Calu3 (cell line): ENCODE results near the gene COMT. TPM values are rescaled to one million over a fixed set of nuclear protein-coding genes. Genes with fewer than 3 reads are reported as not detected.

ENCODE experiments used
- BruUV-seq: library from RNA; stranded (reverse); fragments of 400-500 nt; replicated peaks from 2 replicates; lab custom pipeline; 2021; lab: Mats Ljungman, UMichigan
- CTCF ChIA-PET: fragments of 300-600 bp; sonication (Branson Sonifier 250); formaldehyde crosslinking; loops from one replicate; lab custom pipeline; 2022; ENCODE audit warnings: antibody characterized with exemption; lab: Charles Lee
- DNase-seq: peaks from one replicate; pipeline ENCODE4 v3.0.0; 2022
- H3K27ac Mint-ChIP-seq: one replicate; pipeline ENCODE4 v1.8.0; 2022; ENCODE audit warnings: mixed read lengths; ENCODE audit not compliant: unreplicated experiment
- H3K27me3 Mint-ChIP-seq: one replicate; pipeline ENCODE4 v1.8.0; 2022; ENCODE audit warnings: mixed read lengths; ENCODE audit not compliant: unreplicated experiment
- H3K36me3 Mint-ChIP-seq: one replicate; pipeline ENCODE4 v1.8.0; 2022; ENCODE audit warnings: mild to moderate bottlenecking, moderate library complexity, mixed read lengths; ENCODE audit not compliant: insufficient read depth, unreplicated experiment
- H3K4me1 Mint-ChIP-seq: one replicate; pipeline ENCODE4 v1.8.0; 2022; ENCODE audit warnings: mild to moderate bottlenecking, low read depth, mixed read lengths; ENCODE audit not compliant: unreplicated experiment
- H3K4me3 Mint-ChIP-seq: one replicate; pipeline ENCODE4 v1.8.0; 2022; ENCODE audit warnings: mild to moderate bottlenecking, low read depth, moderate library complexity, mixed read lengths; ENCODE audit not compliant: unreplicated experiment
- H3K9me3 Mint-ChIP-seq: one replicate; pipeline ENCODE4 v1.8.0; 2022; ENCODE audit warnings: low read depth, mixed read lengths; ENCODE audit not compliant: unreplicated experiment
- intact Hi-C: fragments of 100-400 bp; cut with micrococcal nuclease; formaldehyde crosslinking; loops from one replicate; pipeline ENCODE4 v1.10.0; 2022; ENCODE audit not compliant: unreplicated experiment
- total RNA-seq: library from RNA; stranded (reverse); gene quantifications from 2 replicates; pipeline ENCODE4 v1.2.3, GENCODE V29; 2022
- TF ChIP-seq, protein P1 (sequence below): fragments of 200-600 bp; IDR thresholded peaks from one replicate; pipeline ENCODE4 v1.8.0; 2022; ENCODE audit warnings: antibody characterized with exemption; ENCODE audit not compliant: unreplicated experiment

COMT gene
- total RNA-seq, 1 experiment from 2014 or later = 170 TPM

DNA sequence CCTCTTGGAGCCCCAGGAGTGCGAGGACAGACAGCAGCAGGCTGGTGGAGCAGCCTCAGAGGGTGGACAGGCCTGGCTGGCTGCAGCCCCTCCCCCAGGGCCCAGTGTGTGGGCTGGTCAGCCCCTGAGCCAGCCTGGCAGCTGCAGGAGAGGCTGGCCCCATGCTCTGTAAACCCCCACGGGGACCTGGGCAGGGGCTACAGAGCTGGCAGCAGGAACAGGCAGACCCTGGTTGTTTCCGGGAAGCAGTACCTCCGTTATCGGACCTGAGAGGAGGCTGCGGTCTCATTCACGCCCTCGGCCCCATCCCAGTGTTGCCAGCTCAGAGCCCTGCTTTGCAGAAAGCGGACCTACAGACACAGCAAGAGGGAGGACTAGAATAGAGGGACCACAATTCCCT is 38.5 kb upstream of the COMT start:
- DNase-seq = no peak
- intact Hi-C loops = no loop called here
- Mint-ChIP-seq H3K4me1 (no peaks in the 10 kb centered on the region), H3K9me3 (no peaks in the 10 kb centered on the region), H3K27me3 (no peaks in the 10 kb centered on the region), H3K4me3 (no peak overlapping the region), H3K36me3 (no peaks in the 10 kb centered on the region), H3K27ac (no peak overlapping the region)
- BruUV-seq = no TSS peak
- CTCF ChIA-PET = no interaction called here
- TF ChIP-seq, protein P1, sequence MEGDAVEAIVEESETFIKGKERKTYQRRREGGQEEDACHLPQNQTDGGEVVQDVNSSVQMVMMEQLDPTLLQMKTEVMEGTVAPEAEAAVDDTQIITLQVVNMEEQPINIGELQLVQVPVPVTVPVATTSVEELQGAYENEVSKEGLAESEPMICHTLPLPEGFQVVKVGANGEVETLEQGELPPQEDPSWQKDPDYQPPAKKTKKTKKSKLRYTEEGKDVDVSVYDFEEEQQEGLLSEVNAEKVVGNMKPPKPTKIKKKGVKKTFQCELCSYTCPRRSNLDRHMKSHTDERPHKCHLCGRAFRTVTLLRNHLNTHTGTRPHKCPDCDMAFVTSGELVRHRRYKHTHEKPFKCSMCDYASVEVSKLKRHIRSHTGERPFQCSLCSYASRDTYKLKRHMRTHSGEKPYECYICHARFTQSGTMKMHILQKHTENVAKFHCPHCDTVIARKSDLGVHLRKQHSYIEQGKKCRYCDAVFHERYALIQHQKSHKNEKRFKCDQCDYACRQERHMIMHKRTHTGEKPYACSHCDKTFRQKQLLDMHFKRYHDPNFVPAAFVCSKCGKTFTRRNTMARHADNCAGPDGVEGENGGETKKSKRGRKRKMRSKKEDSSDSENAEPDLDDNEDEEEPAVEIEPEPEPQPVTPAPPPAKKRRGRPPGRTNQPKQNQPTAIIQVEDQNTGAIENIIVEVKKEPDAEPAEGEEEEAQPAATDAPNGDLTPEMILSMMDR = no peak

DNA sequence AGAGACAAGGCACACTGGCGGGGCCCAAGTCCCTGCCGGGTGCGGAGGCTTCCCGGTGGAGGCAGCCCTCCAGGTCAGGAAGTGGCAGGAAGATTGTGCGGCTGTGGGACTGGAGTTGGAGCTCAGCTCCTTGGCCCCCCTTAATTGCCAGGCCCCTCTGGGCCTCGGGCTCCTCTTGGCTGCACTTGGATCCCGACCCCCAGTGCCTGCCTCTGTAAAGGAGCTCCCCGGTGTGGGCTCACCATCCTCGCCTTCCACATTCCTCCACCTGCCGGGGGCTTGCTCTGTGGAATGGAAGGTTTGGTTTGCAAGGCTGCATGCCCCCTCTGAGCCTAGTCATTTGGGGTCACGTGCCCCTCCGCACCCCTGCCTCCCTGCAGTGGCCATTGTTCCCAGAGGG is 38.1 kb upstream of the COMT start:
- H3K4me1 Mint-ChIP-seq = no peaks in the 10 kb centered on the region
- no peak overlapping the region for H3K4me3 Mint-ChIP-seq
- H3K36me3 Mint-ChIP-seq = no peaks in the 10 kb centered on the region
- intact Hi-C loops = no loop called here
- H3K9me3 Mint-ChIP-seq = no peaks in the 10 kb centered on the region
- no peaks in the 10 kb centered on the region for H3K27me3 Mint-ChIP-seq
- DNase-seq = no peak
- H3K27ac Mint-ChIP-seq = no peak overlapping the region
- CTCF ChIA-PET = no interaction called here
- TF ChIP-seq, protein P1 = no peak
- no TSS peak for BruUV-seq

DNA sequence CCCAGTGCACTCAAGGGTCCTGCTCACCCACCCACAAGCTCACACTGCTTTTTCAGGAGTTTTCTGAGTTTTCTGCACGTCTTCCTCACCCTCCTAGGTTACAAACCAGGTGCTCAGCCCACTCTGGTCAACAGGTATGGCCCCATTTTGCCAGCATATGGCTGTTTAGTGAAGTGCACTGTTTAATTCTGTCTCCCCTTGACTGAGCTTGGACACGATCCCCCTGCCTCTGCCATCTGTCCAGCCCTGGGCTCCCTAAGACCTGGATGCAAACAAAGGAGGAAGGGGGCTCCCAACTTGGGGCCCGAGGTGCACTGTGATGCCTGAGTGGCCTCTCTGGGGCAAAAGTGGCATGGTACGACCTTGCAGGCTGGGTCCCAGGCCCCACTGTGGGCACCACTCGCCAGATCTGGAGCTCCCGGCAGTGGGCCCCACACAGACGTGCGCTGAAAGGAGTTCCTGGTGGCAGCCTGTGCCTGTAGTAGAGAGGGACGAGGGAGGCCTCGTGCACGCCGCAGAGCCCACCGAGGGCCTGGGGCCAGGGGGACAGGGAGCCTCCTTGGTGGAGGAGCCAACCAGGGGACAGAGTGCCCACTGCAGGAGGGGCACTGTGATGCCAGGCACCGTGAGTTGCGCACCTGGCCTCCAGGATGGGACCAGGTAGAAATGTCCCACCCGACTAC is 37.3 kb upstream of the COMT start:
- TF ChIP-seq, protein P1 = no peak
- no peak for DNase-seq
- no peak overlapping the region for H3K4me3 Mint-ChIP-seq
- BruUV-seq = no TSS peak
- no peaks in the 10 kb centered on the region for H3K9me3 Mint-ChIP-seq
- H3K27me3 Mint-ChIP-seq = no peaks in the 10 kb centered on the region
- CTCF ChIA-PET = interaction anchor here (1.0 to 1.3 kb wide), 2 partner anchors 17 to 174 kb away, joined by 3 read pairs; no protein-coding TSS in a partner anchor
- no peaks in the 10 kb centered on the region for H3K36me3 Mint-ChIP-seq
- H3K4me1 Mint-ChIP-seq = no peaks in the 10 kb centered on the region
- intact Hi-C loops = no loop called here
- no peak overlapping the region for H3K27ac Mint-ChIP-seq

DNA sequence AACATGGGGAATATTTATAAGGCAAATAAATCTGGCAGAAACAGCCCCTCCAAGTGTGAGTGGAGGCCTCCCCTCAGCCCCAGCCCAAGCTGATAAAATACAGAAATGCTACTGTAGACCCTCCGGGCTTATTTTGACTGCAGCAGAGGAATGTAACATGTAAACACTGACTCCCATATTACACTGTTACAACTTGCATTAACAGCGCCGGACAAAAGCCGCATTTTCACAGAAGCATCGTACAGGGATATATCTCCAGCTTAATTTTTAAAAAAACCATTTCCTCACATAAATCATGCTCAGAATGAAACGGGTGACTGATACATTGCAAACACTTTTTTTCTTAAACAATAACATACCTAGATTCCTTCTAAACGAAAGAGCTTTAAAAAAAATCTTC is 36.6 kb upstream of the COMT start:
- H3K4me1 Mint-ChIP-seq = peaks cover 5% of the 10 kb centered on the region
- H3K27ac Mint-ChIP-seq = no peak overlapping the region
- no peak for DNase-seq
- no peaks in the 10 kb centered on the region for H3K27me3 Mint-ChIP-seq
- H3K9me3 Mint-ChIP-seq = no peaks in the 10 kb centered on the region
- H3K36me3 Mint-ChIP-seq = no peaks in the 10 kb centered on the region
- CTCF ChIA-PET = interaction anchor here (0.6 to 1.3 kb wide), 3 partner anchors 18 to 174 kb away, joined by 3 read pairs; no protein-coding TSS in a partner anchor
- TF ChIP-seq, protein P1 = no peak
- BruUV-seq = no TSS peak
- intact Hi-C loops = no loop called here
- no peak overlapping the region for H3K4me3 Mint-ChIP-seq
